ENCODE results near the gene THSD7B. TPM values are rescaled to one million over a fixed set of nuclear protein-coding genes. Genes with fewer than 3 reads are reported as not detected.

Gene THSD7B
- total and polyA plus RNA-seq, 2 experiments from 2014 or later: 0.86 to 3.8 TPM

GRCh38 chr2:137250401-137250800 lies 485.1 kb downstream of the THSD7B start:
- DNase-seq (ENCODE audit: low spot score) (no peak), ATAC-seq (no peak)
- no peaks in the 10 kb centered on the region for H3K27me3 Mint-ChIP-seq (ENCODE audit: insufficient read depth, low read depth, poor library complexity)
- no peaks in the 10 kb centered on the region; the same call in 1 of the 2 replicates for H3K4me1 ChIP-seq (ENCODE audit: insufficient read depth)
- H3K4me3 Mint-ChIP-seq: no peak overlapping the region
- H3K27ac ChIP-seq (ENCODE audit: low read depth): no peak overlapping the region
- no peaks in the 10 kb centered on the region for H3K79me2 ChIP-seq (replicated peaks; ENCODE audit: insufficient read depth)
- TF ChIP-seq ZNF114 (CRISPR knock-in tag; IDR thresholded peaks at IDR 0.05) (no peak), CREB1 (CRISPR knock-in tag; IDR thresholded peaks at IDR 0.05; ENCODE audit: low read depth) (no peak), JUNB (IDR thresholded peaks at IDR 0.05; ENCODE audit: unreplicated experiment) (no peak), EZH2phosphoT487 (IDR thresholded peaks at IDR 0.05; ENCODE audit: unreplicated experiment) (no peak), REST (IDR thresholded peaks at IDR 0.05; ENCODE audit: unreplicated experiment) (no peak), EZH2 (IDR thresholded peaks at IDR 0.05; ENCODE audit: low read depth, unreplicated experiment) (no peak), CTCF (conservative IDR thresholded peaks at IDR 0.05; ENCODE audit: low read depth in 2 of 2) (no peak), ZNF331 (CRISPR knock-in tag; IDR thresholded peaks at IDR 0.05; ENCODE audit: low read depth) (no peak), ETS1 (IDR thresholded peaks at IDR 0.05) (no peak), ZNF462 (CRISPR knock-in tag; IDR thresholded peaks at IDR 0.05) (no peak), STAT1 (IDR thresholded peaks at IDR 0.05; ENCODE audit: unreplicated experiment) (no peak), POLR2AphosphoS5 (IDR thresholded peaks at IDR 0.05; ENCODE audit: low read depth) (no peak), NANOG (IDR thresholded peaks at IDR 0.05; ENCODE audit: borderline replicate concordance) (no peak)
- H3F3A ChIP-seq (replicated peaks; ENCODE audit: low read depth): no peaks in the 10 kb centered on the region
- H3K36me3 Mint-ChIP-seq (ENCODE audit: low read depth): no peaks in the 10 kb centered on the region; the same call in 2 of the 3 replicates
- H3K9me2 ChIP-seq (ENCODE audit: insufficient read depth): no peaks in the 10 kb centered on the region
- H2AFZ ChIP-seq: no peak overlapping the region
- H3K36me3 ChIP-seq (ENCODE audit: insufficient read depth): no peaks in the 10 kb centered on the region
- H3K4me1 Mint-ChIP-seq: peaks cover 6% of the 10 kb centered on the region; the same call in 2 of the 3 replicates
- H3K9me3 Mint-ChIP-seq: no peaks in the 10 kb centered on the region
- H3K4me3 ChIP-seq: no peak overlapping the region
- no peak overlapping the region for H3K27ac Mint-ChIP-seq
- H3K4me2 ChIP-seq: no peak overlapping the region
- no peaks in the 10 kb centered on the region for H4K20me1 ChIP-seq (replicated peaks; ENCODE audit: insufficient read depth)
- H3K27me3 ChIP-seq (ENCODE audit: insufficient read depth): no peaks in the 10 kb centered on the region
